GM12878 (cell line): ENCODE measurements around the gene DDX19B. TPM values are rescaled to one million over a fixed set of nuclear protein-coding genes. Genes with fewer than 3 reads are reported as not detected.

ENCODE experiments used
- ATAC-seq: fragments of 200-7000 bp; cut with Tn5 transposase; 3 replicates; pipeline ENCODE4 v1.9.1; 2020; ENCODE audit warnings: mild to moderate bottlenecking, moderate library complexity
- BruUV-seq: library from RNA; stranded (reverse); fragments of 400-500 nt; replicated peaks from 2 replicates; lab custom pipeline; 2021; lab: Mats Ljungman, UMichigan
- CTCF ChIA-PET: fragments of 300-600 bp; sonication (Branson Sonifier 250); formaldehyde crosslinking; extraction: SDS; loops from one replicate; lab custom pipeline; 2021; ENCODE audit warnings: inconsistent platforms; lab: Yijun Ruan, JAX
- POLR2A ChIA-PET: fragments of 350-600 bp; formaldehyde crosslinking; extraction: SDS; loops from one replicate; lab custom pipeline; 2021; ENCODE audit warnings: inconsistent platforms; lab: Charles Lee
- RAD21 ChIA-PET: fragments of 300-600 bp; sonication (Branson Sonifier 250); formaldehyde crosslinking; loops from one replicate; lab custom pipeline; 2023; ENCODE audit warnings: antibody characterized with exemption; ENCODE audit not compliant: unreplicated experiment; lab: Charles Lee
- SMC1A ChIA-PET: fragments of 300-600 bp; sonication (Branson Sonifier 250); formaldehyde crosslinking; loops from one replicate; lab custom pipeline; 2023; ENCODE audit not compliant: unreplicated experiment, uncharacterized antibody; lab: Charles Lee
- DNase-seq: peaks from one replicate; pipeline ENCODE4 v3.0.0-alpha.2; 2011; ENCODE audit warnings: low read depth, low spot score
- FAIRE-seq: peaks from 3 replicates; lab custom pipeline; 2011; peaks lifted over from hg19 to GRCh38; lab: Jason Lieb, UNC
- H2AFZ ChIP-seq: 2 replicates; pipeline ENCODE4 v1.6.0; 2011; ENCODE audit warnings: low read depth, low read length, control low read depth; ENCODE audit not compliant: control insufficient read depth
- H3K27ac ChIP-seq: 2 replicates; pipeline ENCODE4 v1.5.1; 2011; ENCODE audit warnings: control low read depth; ENCODE audit not compliant: control insufficient read depth, insufficient read depth
- H3K27me3 ChIP-seq, 2 experiments: replicated peaks in 1 of 2; 2 replicates each; pipeline versions ENCODE4 v1.6.0 to v1.6.1; 2011; ENCODE audit warnings: low read length in 1 of 2; ENCODE audit not compliant: control insufficient read depth in 2 of 2, insufficient read depth in 2 of 2
- H3K36me3 ChIP-seq, 2 experiments: 2 replicates each; pipeline ENCODE4 v1.5.1; 2011; ENCODE audit warnings: low read length in 1 of 2; ENCODE audit not compliant: control insufficient read depth in 2 of 2, insufficient read depth in 2 of 2
- H3K4me1 ChIP-seq: 2 replicates; pipeline ENCODE4 v1.6.1; 2011; ENCODE audit warnings: mild to moderate bottlenecking, low read length, moderate library complexity, mixed read lengths; ENCODE audit not compliant: control insufficient read depth, insufficient read depth
- H3K4me2 ChIP-seq: 2 replicates; pipeline ENCODE4 v1.6.0; 2011; ENCODE audit warnings: control low read depth; ENCODE audit not compliant: control insufficient read depth, insufficient read depth
- H3K4me3 ChIP-seq: fragments of 200-600 bp; sonication (generic); 2 replicates; pipeline ENCODE4 v1.5.1; 2016
- H3K79me2 ChIP-seq: 2 replicates; pipeline ENCODE4 v1.6.0; 2011; ENCODE audit warnings: low read length; ENCODE audit not compliant: control insufficient read depth, insufficient read depth
- H3K9ac ChIP-seq: 2 replicates; pipeline ENCODE4 v1.8.0; 2011; ENCODE audit warnings: low read length, control low read depth, mixed read lengths; ENCODE audit not compliant: control insufficient read depth, insufficient read depth
- H3K9me3 ChIP-seq: replicated peaks from 3 replicates; pipeline ENCODE4 v1.5.1; 2011; ENCODE audit warnings: mild to moderate bottlenecking, low read length; ENCODE audit not compliant: control insufficient read depth, insufficient read depth
- H4K20me1 ChIP-seq: 2 replicates; pipeline ENCODE4 v1.6.0; 2011; ENCODE audit not compliant: control insufficient read depth, insufficient read depth
- ATF7 ChIP-seq: fragments of 450-650 bp; IDR thresholded peaks from 2 replicates; pipeline ENCODE4 v1.6.1; 2016; ENCODE audit warnings: low read depth, mild to moderate bottlenecking
- BCL3 ChIP-seq: IDR thresholded peaks from 2 replicates; pipeline ENCODE4 v1.6.1; 2011; ENCODE audit warnings: borderline replicate concordance, low read depth, mild to moderate bottlenecking, moderate library complexity, low read length; ENCODE audit not compliant: insufficient read depth, poor library complexity, severe bottlenecking
- JUNB ChIP-seq: IDR thresholded peaks from 2 replicates; pipeline ENCODE4 v1.6.1; 2016; ENCODE audit warnings: antibody characterized with exemption, mild to moderate bottlenecking
- NBN ChIP-seq: fragments of 450-650 bp; IDR thresholded peaks from 2 replicates; pipeline ENCODE4 v1.6.1; 2016
- WGBS: methylation state at CpG from one replicate; pipeline ENCODE4 v1.1.6; 2016; ENCODE audit warnings: low lambda C conversion rate; ENCODE audit not compliant: insufficient replicate concordance, insufficient coverage; ENCODE audit errors: missing lambda C conversion rate; 5-methylcytosine and 5-hydroxymethylcytosine counted together
- in situ Hi-C: fragments of 300-500 bp; cut with MboI; formaldehyde crosslinking; loops from 9 replicates; pipeline ENCODE4 v1.14.3; 2018; ENCODE audit warnings: mixed read lengths
- intact Hi-C: fragments of 100-400 bp; cut with micrococcal nuclease; formaldehyde crosslinking; loops from one replicate; pipeline ENCODE4 v1.14.2; 2022; ENCODE audit not compliant: unreplicated experiment
- polyA plus RNA-seq, 11 experiments: library from polyadenylated mRNA; depleted of rRNA in 4 of 11; unstranded in 6 of 11; stranded (reverse) in 5 of 11; fragments of >200 nt; fragmentation: Nextera tagmentation in 4 of 11; fragmentation: Illumina TruSeq in 1 of 11; extraction: Ambion mirVana in 4 of 11; extraction: Trizol in 1 of 11; gene quantifications; 1 replicate in 1 of 11; 2 replicates in 10 of 11; pipeline versions ENCODE4 v1.2.1 to v1.2.3, GENCODE V29; 2011 to 2016; ENCODE audit warnings: inconsistent platforms in 2 of 11, missing spikeins in 2 of 11, low read depth in 1 of 11
- total RNA-seq, 4 experiments: library from RNA; depleted of rRNA in 3 of 4; stranded (reverse); fragments of >200 nt in 3 of 4; fragmentation: Illumina TruSeq in 1 of 4; extraction: Trizol in 1 of 4; gene quantifications; 2 replicates each; pipeline versions ENCODE4 v1.2.1 to v1.2.3, GENCODE V29; 2013 to 2021

Gene DDX19B
- total and polyA plus RNA-seq, 10 of the 15 experiments (the other 5 are each of a cell fraction or from before 2014, with no cell fraction given), result 14.1 to 69.1 (median 42.5) TPM

GRCh38 chr16:70375636-70376611, 76.9 kb downstream of the DDX19B start:
- H3K4me2 ChIP-seq, result no peak overlapping the region
- ChIA-PET SMC1A (interaction anchor here (1.1 to 1.2 kb wide), 2 partner anchors 32 to 80 kb away, joined by 3 read pairs; no protein-coding TSS in a partner anchor), RAD21 (no interaction called here), CTCF (interaction anchor here (0.7 kb wide), 1 partner anchor 35 kb away, joined by 3 read pairs; no protein-coding TSS in a partner anchor)
- peaks cover 6 to 15% of the 10 kb centered on the region in 2 experiments; a peak in 3 of 4 replicates for H3K36me3 ChIP-seq
- FAIRE-seq (no peak), DNase-seq (no peak), ATAC-seq (no peak)
- WGBS, result 86% methylated on average over 16 of the region's 16 CpGs
- peaks cover 21% of the 10 kb centered on the region for H3K79me2 ChIP-seq
- no peak overlapping the region for H3K4me3 ChIP-seq
- H3K27ac ChIP-seq, result no peak overlapping the region
- peaks cover 8% of the 10 kb centered on the region for H3K4me1 ChIP-seq
- in situ Hi-C loops (no loop called here), intact Hi-C loops (no loop called here)
- H4K20me1 ChIP-seq, result no peaks in the 10 kb centered on the region
- no peak overlapping the region for H2AFZ ChIP-seq
- no peaks in the 10 kb centered on the region for H3K9me3 ChIP-seq
- no TSS peak for BruUV-seq
- no peak overlapping the region for H3K9ac ChIP-seq
- no peaks in the 10 kb centered on the region for H3K27me3 ChIP-seq
- TF ChIP-seq BCL3 (peak; percentile 12), NBN (no peak), ATF7 (no peak), JUNB (no peak)
- TF ChIP-seq, all 136 proteins: peak for 1
- POLR2A ChIA-PET, result interaction anchor here (1.6 kb wide), 1 partner anchor 102 kb away, joined by 9 read pairs; no protein-coding TSS in a partner anchor
